Activated T-helper 9 cell treated with anti-CD3 and anti-CD28 coated beads, Interleukin-2, amount 50 U/mL, for 16 hours (primary cell): ENCODE measurements around the gene ZNF106.

ENCODE experiments used
- DNase-seq: peaks from one replicate; pipeline ENCODE4 v3.0.0-alpha.2; 2020; ENCODE audit warnings: low read depth

The ZNF106 gene

GRCh38 chr15:42474827-42475226 lies 16.1 kb downstream of the ZNF106 start:
- DNase-seq: no peak

GRCh38 chr15:42471002-42471401 lies 19.9 kb downstream of the ZNF106 start:
- no peak for DNase-seq

DNA sequence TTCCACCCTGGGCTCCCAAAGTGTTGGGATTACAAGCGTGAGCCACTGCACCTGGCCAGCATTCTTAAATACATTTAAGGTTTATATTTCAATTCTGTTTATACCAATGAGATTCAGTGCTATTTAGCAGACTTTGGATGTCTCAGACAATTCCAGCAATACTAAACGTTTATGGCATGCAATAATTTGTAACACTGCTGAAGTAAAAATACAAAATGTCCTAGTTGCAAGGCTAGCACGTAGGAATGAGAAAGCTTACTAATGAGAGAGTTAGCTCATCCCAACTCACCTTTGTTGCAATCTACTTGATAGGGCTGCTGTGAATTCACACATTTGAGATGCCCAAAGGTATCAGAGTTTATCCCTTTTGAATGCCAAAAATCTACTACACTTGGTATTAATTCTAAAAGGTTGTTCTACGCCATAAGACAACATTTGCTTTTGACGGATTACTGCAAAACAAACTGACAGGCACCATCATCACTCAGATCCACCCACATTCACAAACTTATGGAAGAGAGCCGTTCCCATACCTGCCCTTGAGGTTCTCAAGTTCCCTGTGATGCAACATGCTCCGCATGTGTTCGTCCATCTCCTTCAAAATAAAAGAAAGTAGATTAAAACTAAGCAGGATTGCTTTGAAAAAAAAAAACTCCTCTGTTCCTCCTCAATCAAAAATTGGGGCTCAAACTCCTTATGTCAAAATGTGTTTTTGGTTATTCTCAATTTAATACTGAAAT lies 25.3 kb downstream of the ZNF106 start:
- DNase-seq: no peak

GRCh38 chr15:42461261-42461660 lies 29.7 kb downstream of the ZNF106 start:
- no peak for DNase-seq

GRCh38 chr15:42457445-42458442 lies 33.2 kb downstream of the ZNF106 start:
- no peak for DNase-seq

DNA sequence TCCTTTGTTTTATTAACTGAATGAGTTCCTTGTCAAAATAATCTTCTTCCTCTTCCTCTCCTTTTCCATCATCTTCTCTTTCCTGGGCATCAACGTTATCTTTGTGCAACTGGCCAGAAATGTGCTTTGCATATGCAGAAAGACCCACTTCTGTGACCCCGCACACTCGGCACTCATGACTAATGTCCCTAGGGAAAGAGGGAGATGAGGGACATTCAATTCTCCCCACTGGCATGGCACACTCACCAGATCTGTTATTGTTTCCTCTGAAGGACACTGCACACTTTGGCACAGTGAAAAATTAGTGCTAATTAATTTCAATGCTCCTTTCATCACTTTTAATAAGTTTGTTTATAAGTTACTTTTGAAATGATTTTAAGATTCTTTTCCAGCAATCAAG lies 34.0 kb downstream of the ZNF106 start:
- no peak for DNase-seq

DNA sequence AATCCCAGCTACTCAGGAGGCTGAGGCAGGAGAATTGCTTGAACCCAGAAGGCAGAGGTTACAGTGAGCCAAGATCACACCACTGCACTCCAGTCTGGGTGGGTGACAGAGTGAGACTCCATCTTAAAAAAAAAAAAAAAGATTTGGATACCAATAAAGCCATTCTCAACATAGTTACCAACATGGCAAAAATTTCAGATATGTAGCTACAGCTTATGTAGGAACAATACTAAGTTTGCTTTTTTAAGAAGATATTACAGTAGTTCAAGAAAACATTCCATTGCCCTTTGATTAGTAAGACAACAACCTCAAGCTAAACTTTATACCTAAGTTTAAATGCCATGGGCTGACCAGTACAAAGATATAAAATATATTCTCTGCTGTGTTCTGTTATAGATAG lies 34.4 kb downstream of the ZNF106 start:
- no peak for DNase-seq

- no peak for DNase-seq
Observed at GRCh38 chr15:42453826-42454225, 37.1 kb downstream of the ZNF106 start.

- DNase-seq: no peak
Observed at GRCh38 chr15:42450425-42450790, 40.5 kb downstream of the ZNF106 start.

- no peak for DNase-seq
Observed at GRCh38 chr15:42449770-42450424, 41.0 kb downstream of the ZNF106 start.

DNA sequence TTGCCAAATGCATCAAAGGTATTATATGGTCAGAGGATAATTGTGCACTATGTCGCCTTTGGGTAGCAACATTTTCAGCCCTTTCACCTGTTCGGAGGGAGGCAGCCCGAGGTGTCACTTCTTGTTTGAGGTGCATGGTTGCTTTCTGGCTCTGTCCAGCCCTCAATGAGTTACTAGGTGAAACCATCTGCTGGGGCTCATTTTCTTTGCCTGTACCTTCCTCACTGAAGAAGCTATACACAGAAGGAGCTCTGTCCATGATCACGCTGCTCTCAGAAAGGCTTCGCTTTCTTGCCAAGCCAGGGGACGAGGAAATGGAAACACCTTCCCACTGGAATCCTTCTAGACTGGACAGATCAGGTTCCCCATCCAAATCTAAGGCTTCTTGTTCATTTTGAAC lies 42.7 kb downstream of the ZNF106 start:
- DNase-seq: no peak

DNA sequence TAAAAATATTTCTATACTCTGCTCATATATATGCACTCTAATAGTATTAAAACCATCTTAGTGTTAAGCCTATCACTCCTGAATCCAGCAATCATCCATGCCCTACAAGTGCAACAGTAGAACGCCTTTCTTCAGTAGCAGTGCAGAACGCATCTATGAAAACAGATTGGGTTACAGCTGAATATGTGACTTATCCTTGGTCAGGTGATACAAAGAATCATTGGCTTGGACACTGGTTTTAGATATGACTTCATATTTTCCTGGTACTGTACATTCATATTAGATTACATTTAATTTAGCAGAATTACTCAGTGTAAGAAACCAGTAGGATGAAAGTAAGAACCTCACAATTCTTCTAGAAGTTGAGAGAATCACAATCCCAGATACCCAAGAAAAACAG lies 43.3 kb downstream of the ZNF106 start:
- DNase-seq: no peak

DNA sequence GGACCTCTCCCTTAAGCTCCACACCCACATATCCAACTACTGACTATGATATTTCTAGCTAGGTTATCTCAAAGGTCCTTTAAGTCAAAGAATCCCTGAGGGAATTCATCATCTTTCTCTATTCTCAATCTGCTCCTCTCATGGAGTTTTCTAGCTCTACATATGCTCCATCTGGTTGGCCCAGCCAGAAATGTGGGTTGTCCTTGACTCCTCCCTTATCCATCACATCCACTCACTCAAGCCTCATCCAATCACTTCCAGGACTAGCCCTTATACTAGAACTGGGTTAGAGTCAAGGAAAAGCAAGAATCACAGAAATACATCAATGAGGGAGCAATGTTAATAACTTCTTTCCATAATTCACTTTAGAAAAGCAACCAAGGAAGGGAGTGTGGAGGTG lies 45.4 kb downstream of the ZNF106 start:
- DNase-seq: no peak

- DNase-seq: no peak
Observed at GRCh38 chr15:42444415-42445063, 46.4 kb downstream of the ZNF106 start.

DNA sequence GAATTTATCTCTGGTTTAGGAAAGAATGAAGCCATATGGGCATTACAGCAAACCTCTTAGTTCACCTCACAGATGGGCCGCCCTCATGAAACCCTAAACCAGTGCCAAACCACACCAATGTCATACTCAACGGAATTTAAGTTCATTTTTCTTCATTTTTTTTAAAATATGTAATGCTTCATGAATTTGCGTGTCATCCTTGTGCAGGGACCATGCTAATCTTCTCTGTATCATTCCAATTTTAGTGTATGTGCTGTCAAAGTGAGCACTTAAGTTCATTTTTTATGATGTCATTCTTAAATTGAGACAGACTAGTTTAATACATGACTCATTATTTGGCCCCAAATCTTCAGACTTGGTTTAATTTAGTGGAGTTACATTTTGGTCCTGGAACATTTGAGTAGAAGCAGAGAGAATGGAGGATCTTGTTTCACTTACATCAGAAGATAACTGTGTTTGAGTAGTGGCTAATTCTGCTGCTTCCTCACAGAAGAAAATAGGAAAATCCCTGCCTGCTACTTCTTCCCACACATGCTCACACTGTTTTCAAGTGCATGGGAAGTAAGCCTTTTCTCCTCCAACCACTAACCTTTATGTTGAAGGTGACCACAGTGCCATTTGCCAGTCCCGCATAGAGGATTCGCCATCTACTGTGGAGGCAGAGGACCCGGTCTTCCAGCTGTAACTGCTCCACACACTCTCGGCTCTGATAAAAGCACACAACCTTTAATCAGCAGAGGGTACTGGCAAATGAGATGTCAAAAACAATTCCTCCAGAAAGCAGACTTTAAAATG lies 63.3 kb downstream of the ZNF106 start:
- no peak for DNase-seq

GRCh38 chr15:42421376-42421775 lies 69.6 kb downstream of the ZNF106 start:
- no peak for DNase-seq

DNA sequence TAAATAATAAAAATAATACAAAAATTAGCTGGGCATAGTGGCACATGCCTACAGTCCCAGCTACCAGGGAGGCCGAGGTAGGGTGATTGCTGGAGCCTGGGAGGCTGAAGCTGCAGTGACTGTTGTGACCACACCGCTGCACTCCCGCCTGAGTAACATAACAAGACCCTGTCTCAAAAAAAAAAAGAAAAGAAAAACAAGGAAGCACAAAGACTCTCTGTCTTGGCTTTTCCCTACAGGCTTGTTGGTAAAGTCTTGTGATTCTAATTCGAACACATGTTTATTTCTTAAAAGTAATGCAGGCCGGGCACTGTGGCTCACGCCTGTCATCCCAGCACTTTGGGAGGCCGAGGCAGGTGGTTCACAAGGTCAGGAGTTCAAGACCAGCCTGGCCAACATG lies 71.6 kb downstream of the ZNF106 start:
- DNase-seq: no peak

DNA sequence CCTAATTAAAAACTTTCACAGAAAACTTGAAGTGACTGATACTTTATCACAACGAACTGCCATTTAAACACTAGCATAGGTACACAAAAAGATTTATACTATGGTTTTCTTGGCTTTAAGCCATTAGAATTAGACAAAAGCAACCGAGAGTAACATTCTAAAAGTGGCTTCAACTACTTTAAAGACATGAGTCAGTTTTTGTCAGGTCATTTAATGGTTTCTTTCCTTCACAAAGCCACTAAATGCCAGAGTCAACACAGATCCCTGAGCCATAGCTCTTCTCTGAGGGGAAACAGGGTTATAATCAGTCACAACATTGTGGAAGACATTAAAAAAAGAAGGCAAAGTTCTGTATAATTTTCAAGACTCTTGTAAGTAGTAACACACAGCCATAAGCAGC lies 77.0 kb downstream of the ZNF106 start:
- DNase-seq: no peak

DNA sequence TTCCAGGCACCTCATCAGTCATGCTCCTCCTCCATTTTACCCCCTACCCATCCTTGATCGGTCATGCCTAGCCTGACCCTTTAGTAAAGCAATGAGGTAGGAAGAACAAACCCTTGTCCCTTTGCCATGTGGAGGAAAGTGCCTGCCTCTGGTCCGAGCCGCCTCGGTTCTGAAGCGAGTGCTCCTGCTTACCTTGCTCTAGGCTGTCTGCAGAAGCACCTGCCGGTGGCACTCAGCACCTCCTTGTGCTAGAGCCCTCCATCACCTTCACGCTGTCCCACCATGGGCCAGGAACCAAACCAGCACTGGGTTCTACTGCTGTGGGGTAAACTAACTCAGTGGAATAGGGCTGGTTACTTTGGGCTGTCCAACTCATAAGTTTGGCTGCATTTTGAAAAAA lies 79.1 kb downstream of the ZNF106 start:
- DNase-seq: no peak

DNA sequence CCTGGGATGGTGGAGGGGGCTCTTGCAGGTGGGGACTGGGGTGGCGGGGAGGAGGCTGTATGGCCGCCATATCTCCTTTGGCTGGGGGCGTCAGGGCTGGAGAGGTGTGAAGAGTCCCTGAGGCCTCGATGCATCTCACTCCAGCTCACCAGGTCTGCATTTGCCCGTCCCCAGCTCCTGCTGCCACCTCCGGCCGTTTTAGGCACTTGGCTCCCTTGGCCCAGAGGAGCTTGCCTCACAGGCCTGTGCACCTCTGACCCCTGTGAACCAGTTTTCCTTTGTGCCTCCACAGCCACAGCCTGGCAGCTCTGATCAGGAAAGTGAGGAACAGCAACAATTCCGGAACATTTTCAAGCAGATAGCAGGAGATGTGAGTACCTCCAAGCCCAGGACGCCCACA lies 81.9 kb downstream of the ZNF106 start:
- no peak for DNase-seq

- DNase-seq: no peak
Observed at GRCh38 chr15:42408178-42408577, 82.8 kb downstream of the ZNF106 start.
